H1 (cell line): ENCODE measurements around the gene DCAF17. TPM values are rescaled to one million over a fixed set of nuclear protein-coding genes. Genes with fewer than 3 reads are reported as not detected.

Experiments used
- BACH1 ChIP-seq: IDR thresholded peaks from 2 replicates; pipeline ENCODE4 v1.6.1; 2012; ENCODE audit warnings: low read length, improper control_type of control experiment
- CHD7 ChIP-seq: fragments of 300-600 bp; sonication (generic); IDR thresholded peaks from 2 replicates; pipeline ENCODE4 v1.7.1; 2012; ENCODE audit warnings: low read length, moderate library complexity, mild to moderate bottlenecking, inconsistent platforms; ENCODE audit not compliant: insufficient replicate concordance
- HDAC2 ChIP-seq, 2 experiments: fragments of 300-600 bp in 1 of 2; sonication (generic) in 1 of 2; IDR thresholded peaks; 2 replicates each; pipeline ENCODE4 v1.6.1; 2011 to 2012; ENCODE audit warnings: low read depth in 2 of 2, low read length in 2 of 2, mild to moderate bottlenecking in 2 of 2, moderate library complexity in 2 of 2, borderline replicate concordance in 1 of 2, inconsistent platforms in 1 of 2
- JUND ChIP-seq: IDR thresholded peaks from 2 replicates; pipeline ENCODE4 v1.6.1; 2011; ENCODE audit warnings: mild to moderate bottlenecking, improper control_type of control experiment, low read length
- KDM1A ChIP-seq: fragments of 200-600, 300-600 bp; sonication (generic); IDR thresholded peaks from 2 replicates; pipeline ENCODE4 v1.7.1; 2016; ENCODE audit warnings: mild to moderate bottlenecking, low read length, borderline replicate concordance
- KDM4A ChIP-seq: IDR thresholded peaks from one replicate; pipeline ENCODE4 v1.7.1; 2012; ENCODE audit warnings: low read depth, mild to moderate bottlenecking, moderate library complexity, low read length, inconsistent platforms; ENCODE audit not compliant: severe bottlenecking
- KDM5A ChIP-seq: fragments of 200-600 bp; IDR thresholded peaks from 2 replicates; pipeline ENCODE4 v1.7.1; 2012; ENCODE audit warnings: mild to moderate bottlenecking, low read length, inconsistent platforms, mixed read lengths
- MAX ChIP-seq: IDR thresholded peaks from 2 replicates; pipeline ENCODE4 v1.6.1; 2012; ENCODE audit warnings: inconsistent platforms
- RXRA ChIP-seq: IDR thresholded peaks from 2 replicates; pipeline ENCODE4 v1.6.1; 2011; ENCODE audit warnings: low read depth, mild to moderate bottlenecking, low read length, moderate library complexity; ENCODE audit not compliant: insufficient read depth
- SP2 ChIP-seq: IDR thresholded peaks from 2 replicates; pipeline ENCODE4 v1.6.1; 2012; ENCODE audit warnings: mild to moderate bottlenecking, low read length, inconsistent platforms
- TEAD4 ChIP-seq: IDR thresholded peaks from 2 replicates; pipeline ENCODE4 v1.6.1; 2012; ENCODE audit warnings: low read depth, low read length, inconsistent platforms, mixed read lengths
- ZNF274 ChIP-seq: IDR thresholded peaks from 2 replicates; pipeline ENCODE4 v1.7.0; 2012; ENCODE audit warnings: low read length, borderline replicate concordance; ENCODE audit errors: extremely low read depth
- polyA plus RNA-seq, 7 experiments: library from polyadenylated mRNA; depleted of rRNA in 3 of 7; stranded (reverse) in 5 of 7; unstranded in 2 of 7; fragments of >200 nt in 5 of 7; fragments of 200-250 nt in 2 of 7; gene quantifications; 1 replicate in 5 of 7; 2 replicates in 1 of 7; 4 replicates in 1 of 7; pipeline versions ENCODE4 v1.2.1 to v1.2.3, GENCODE V29; 2011 to 2013; ENCODE audit warnings: missing spikeins in 2 of 7, mixed read lengths in 2 of 7
- total RNA-seq: library from RNA; stranded (reverse); fragmentation: NEBNext Ultra II Directional; extraction: Animal tissue kit (Norgen Biotek cat#: 25700); gene quantifications from 2 replicates; pipeline ENCODE4 v1.2.1, GENCODE V29; 2021

DCAF17 gene
- total and polyA plus RNA-seq, 2 of the 8 experiments (the other 6 are each of a cell fraction or from before 2014, with no cell fraction given): 10.7 to 30.0 TPM

GRCh38 chr2:171406044-171406443 lies 28.0 kb upstream of the DCAF17 start (continued):
- no peak for TF ChIP-seq CHD7
- TF ChIP-seq MAX: no peak
- no peak for TF ChIP-seq HDAC2 (IDR thresholded peaks at IDR 0.05; ENCODE audit: borderline replicate concordance in 1 of 2, low read depth in 2 of 2, low read length in 2 of 2)
- no peak for TF ChIP-seq KDM4A
- no peak for TF ChIP-seq TEAD4
- TF ChIP-seq ZNF274: no peak
- no peak for TF ChIP-seq RXRA
- no peak for TF ChIP-seq KDM1A
- TF ChIP-seq KDM5A: no peak
- no peak for TF ChIP-seq JUND
- TF ChIP-seq SP2: no peak
- no peak for TF ChIP-seq BACH1
